Stomach (tissue), 4 donors: ENCODE data around the gene NCOA6.

ENCODE experiments used
- CTCF ChIP-seq, 7 experiments: fragments of 450-650 bp in 4 of 7; fragments of 200-600 bp in 3 of 7; sonication (generic) in 3 of 7; IDR thresholded peaks; one replicate each; pipeline ENCODE4 v1.5.1; 2016 to 2019; ENCODE audit warnings: antibody characterized with exemption in 7 of 7, control low read depth in 2 of 7, mild to moderate bottlenecking in 1 of 7
- EP300 ChIP-seq: sonication (generic); formaldehyde crosslinking; IDR thresholded peaks from one replicate; pipeline ENCODE4 v1.6.1; 2017; ENCODE audit warnings: antibody characterized with exemption
- POLR2A ChIP-seq, 4 donors: fragments of 450-650 bp; IDR thresholded peaks; one replicate each; pipeline ENCODE4 v1.6.1; 2016; ENCODE audit warnings: antibody characterized with exemption in 4 of 4, control low read depth in 2 of 4, mild to moderate bottlenecking in 1 of 4, moderate library complexity in 1 of 4
- POLR2AphosphoS5 ChIP-seq, 3 donors: sonication (generic); formaldehyde crosslinking; IDR thresholded peaks; one replicate each; pipeline ENCODE4 v1.6.1; 2016; ENCODE audit warnings: antibody characterized with exemption in 3 of 3

GRCh38 chr20:34817801-34818200 is 7.7 kb downstream of the NCOA6 start:
- TF ChIP-seq POLR2A (IDR thresholded peaks at IDR 0.05) (no peak), CTCF (IDR thresholded peaks at IDR 0.05) (no peak), POLR2AphosphoS5 (IDR thresholded peaks at IDR 0.05) (no peak), EP300 (no peak)
